H54 (cell line): ENCODE measurements around the gene TMEM212.

ENCODE experiments used
- DNase-seq: peaks from one replicate; pipeline ENCODE4 v3.0.0; 2011; ENCODE audit warnings: low spot score, mixed read lengths; ENCODE audit not compliant: insufficient read length
- FAIRE-seq: peaks from 3 replicates; lab custom pipeline; 2011; peaks lifted over from hg19 to GRCh38; lab: Jason Lieb, UNC
- POLR2A ChIP-seq: IDR thresholded peaks from 2 replicates; pipeline ENCODE4 v1.6.1; 2011; ENCODE audit warnings: low read depth, mild to moderate bottlenecking, low read length

Gene TMEM212

GRCh38 chr3:171865191-171865865 is 22.2 kb downstream of the TMEM212 start:
- DNase-seq (no peak), FAIRE-seq (no peak)

GRCh38 chr3:171867981-171868380 is 24.8 kb downstream of the TMEM212 start:
- DNase-seq (no peak), FAIRE-seq (no peak)
- TF ChIP-seq POLR2A = no peak

More at GRCh38 chr3:171865191-171865865, 22.2 kb downstream of the TMEM212 start:
- no peak for TF ChIP-seq POLR2A

GRCh38 chr3:171871392-171872274 is 28.5 kb downstream of the TMEM212 start:
- no peak for DNase-seq
- no peak for TF ChIP-seq POLR2A
- FAIRE-seq = no peak

- FAIRE-seq = peak; percentile 64
- DNase-seq = no peak
- TF ChIP-seq POLR2A = no peak
Measured at GRCh38 chr3:171873580-171873979, 30.4 kb downstream of the TMEM212 start.

GRCh38 chr3:171874251-171874681 is 31.1 kb downstream of the TMEM212 start:
- FAIRE-seq (peak; percentile 90), DNase-seq (no peak)
- no peak for TF ChIP-seq POLR2A

GRCh38 chr3:171874879-171875278 is 31.7 kb downstream of the TMEM212 start:
- FAIRE-seq = no peak
- DNase-seq = no peak
- no peak for TF ChIP-seq POLR2A

GRCh38 chr3:171875923-171876412 is 32.8 kb downstream of the TMEM212 start:
- FAIRE-seq (peak; percentile 36), DNase-seq (no peak)

GRCh38 chr3:171876680-171877147 is 33.6 kb downstream of the TMEM212 start:
- DNase-seq (no peak), FAIRE-seq (peak; percentile 70)
- no peak for TF ChIP-seq POLR2A

More at GRCh38 chr3:171875923-171876412, 32.8 kb downstream of the TMEM212 start:
- no peak for TF ChIP-seq POLR2A

- TF ChIP-seq POLR2A = no peak
- DNase-seq = no peak
- FAIRE-seq = peak; percentile 64
Measured at GRCh38 chr3:171878461-171879225, 35.5 kb downstream of the TMEM212 start.

GRCh38 chr3:171879472-171879871 is 36.3 kb downstream of the TMEM212 start:
- FAIRE-seq (no peak), DNase-seq (no peak)
- TF ChIP-seq POLR2A = no peak

GRCh38 chr3:171880101-171880870 is 37.1 kb downstream of the TMEM212 start:
- DNase-seq (no peak), FAIRE-seq (no peak)
- no peak for TF ChIP-seq POLR2A

- no peak for TF ChIP-seq POLR2A
- DNase-seq (no peak), FAIRE-seq (no peak)
Measured at GRCh38 chr3:171881251-171881650, 38.1 kb downstream of the TMEM212 start.
